Measurements from ENCODE around the gene CBL. TPM values are rescaled to one million over a fixed set of nuclear protein-coding genes. Genes with fewer than 3 reads are reported as not detected.
A peak's percentile ranks its signal among the peaks of the same experiment; 100 is the strongest.

Gene CBL
- total RNA-seq, 1 experiment from 2014 or later: 52.7 TPM

DNA sequence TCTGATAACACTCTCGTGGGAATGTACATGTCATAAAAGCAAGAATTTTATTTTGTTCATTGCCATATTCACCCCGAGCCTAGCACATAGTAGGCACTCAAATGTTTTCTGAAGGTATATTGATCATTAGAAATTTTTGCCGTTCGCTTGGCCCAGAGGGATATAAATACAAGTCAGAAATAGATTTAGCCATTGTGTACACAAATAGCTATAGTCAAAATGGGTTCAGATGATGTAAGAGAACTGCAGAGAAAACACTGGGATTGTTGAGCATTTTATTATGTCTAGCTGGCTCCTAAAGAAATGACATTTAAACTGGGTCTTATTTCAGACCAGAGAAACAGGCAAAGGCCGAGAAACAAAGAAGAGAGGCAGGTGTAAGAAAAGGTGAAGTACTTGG, 61.5 kb downstream of the CBL start:
- intact Hi-C loops (cut with micrococcal nuclease; ENCODE audit: unreplicated experiment): no loop called here

DNA sequence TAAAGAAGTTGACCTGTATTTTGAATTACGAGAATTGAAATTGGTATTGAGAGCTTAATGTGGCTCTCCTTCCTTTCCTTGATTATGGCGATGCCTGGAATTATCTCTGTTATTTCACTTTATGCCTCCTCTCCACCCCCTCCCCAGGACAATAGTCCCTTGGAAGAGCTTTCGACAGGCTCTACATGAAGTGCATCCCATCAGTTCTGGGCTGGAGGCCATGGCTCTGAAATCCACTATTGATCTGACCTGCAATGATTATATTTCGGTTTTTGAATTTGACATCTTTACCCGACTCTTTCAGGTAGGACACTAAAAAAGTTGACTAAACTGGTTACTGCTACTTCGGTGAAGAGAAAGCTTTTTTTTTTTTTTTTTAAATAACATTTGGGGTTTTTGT, 67.6 kb downstream of the CBL start:
- no TSS peak for BruUV-seq (replicated peaks)
- ChIA-PET POLR2A (no interaction called here), CTCF (interaction anchor here (0.7 to 2.2 kb wide), 2 partner anchors 9 to 68 kb away, joined by 3 to 9 read pairs; partner anchors contain the start of gene CBL)
- DNase-seq: no peak
- Histone ChIP-seq H3K4me3 (ENCODE audit: low read depth, low read length) (no peak overlapping the region), H3K27me3 (replicated peaks; ENCODE audit: control insufficient read depth, insufficient read depth, low read length) (no peaks in the 10 kb centered on the region), H3K9me3 (no peaks in the 10 kb centered on the region), H3K36me3 (ENCODE audit: control insufficient read depth, insufficient read depth, low read length) (no peaks in the 10 kb centered on the region; the same call in none of the 2 replicates), H3K4me1 (no peaks in the 10 kb centered on the region)
- Mint-ChIP-seq H3K27me3 (ENCODE audit: insufficient read depth, unreplicated experiment) (no peaks in the 10 kb centered on the region), H3K4me1 (ENCODE audit: low read depth, unreplicated experiment) (no peaks in the 10 kb centered on the region), H3K36me3 (ENCODE audit: insufficient read depth, unreplicated experiment) (peaks cover 58% of the 10 kb centered on the region), H3K4me3 (ENCODE audit: unreplicated experiment) (no peak overlapping the region), H3K9me3 (ENCODE audit: unreplicated experiment) (no peaks in the 10 kb centered on the region), H3K27ac (ENCODE audit: unreplicated experiment) (no peak overlapping the region)
- intact Hi-C loops (cut with micrococcal nuclease; ENCODE audit: unreplicated experiment): no loop called here
- TF ChIP-seq, protein P1, sequence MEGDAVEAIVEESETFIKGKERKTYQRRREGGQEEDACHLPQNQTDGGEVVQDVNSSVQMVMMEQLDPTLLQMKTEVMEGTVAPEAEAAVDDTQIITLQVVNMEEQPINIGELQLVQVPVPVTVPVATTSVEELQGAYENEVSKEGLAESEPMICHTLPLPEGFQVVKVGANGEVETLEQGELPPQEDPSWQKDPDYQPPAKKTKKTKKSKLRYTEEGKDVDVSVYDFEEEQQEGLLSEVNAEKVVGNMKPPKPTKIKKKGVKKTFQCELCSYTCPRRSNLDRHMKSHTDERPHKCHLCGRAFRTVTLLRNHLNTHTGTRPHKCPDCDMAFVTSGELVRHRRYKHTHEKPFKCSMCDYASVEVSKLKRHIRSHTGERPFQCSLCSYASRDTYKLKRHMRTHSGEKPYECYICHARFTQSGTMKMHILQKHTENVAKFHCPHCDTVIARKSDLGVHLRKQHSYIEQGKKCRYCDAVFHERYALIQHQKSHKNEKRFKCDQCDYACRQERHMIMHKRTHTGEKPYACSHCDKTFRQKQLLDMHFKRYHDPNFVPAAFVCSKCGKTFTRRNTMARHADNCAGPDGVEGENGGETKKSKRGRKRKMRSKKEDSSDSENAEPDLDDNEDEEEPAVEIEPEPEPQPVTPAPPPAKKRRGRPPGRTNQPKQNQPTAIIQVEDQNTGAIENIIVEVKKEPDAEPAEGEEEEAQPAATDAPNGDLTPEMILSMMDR (IDR thresholded peaks at IDR 0.05; ENCODE audit: insufficient read depth in 1 of 2, low read depth in 1 of 2, low read length in 1 of 2, severe bottlenecking in 1 of 2, unreplicated experiment in 1 of 2): no peak

More for the DNA sequence above, 61.5 kb downstream of the CBL start:
- Histone ChIP-seq H3K27me3 (replicated peaks; ENCODE audit: control insufficient read depth, insufficient read depth, low read length) (no peaks in the 10 kb centered on the region), H3K36me3 (ENCODE audit: control insufficient read depth, insufficient read depth, low read length) (no peaks in the 10 kb centered on the region; the same call in 1 of the 2 replicates), H3K4me1 (no peaks in the 10 kb centered on the region), H3K9me3 (no peaks in the 10 kb centered on the region), H3K4me3 (ENCODE audit: low read depth, low read length) (no peak overlapping the region)
- no TSS peak for BruUV-seq (replicated peaks)
- POLR2A ChIA-PET: no interaction called here
- peak overlapping the region; percentile 4 for H3K27ac Mint-ChIP-seq (ENCODE audit: unreplicated experiment)
- H3K36me3 Mint-ChIP-seq (ENCODE audit: insufficient read depth, unreplicated experiment): peaks cover 7% of the 10 kb centered on the region
- H3K9me3 Mint-ChIP-seq (ENCODE audit: unreplicated experiment): no peaks in the 10 kb centered on the region
- H3K27me3 Mint-ChIP-seq (ENCODE audit: insufficient read depth, unreplicated experiment): no peaks in the 10 kb centered on the region
- TF ChIP-seq, protein P1 (IDR thresholded peaks at IDR 0.05; ENCODE audit: insufficient read depth in 1 of 2, low read depth in 1 of 2, low read length in 1 of 2, severe bottlenecking in 1 of 2, unreplicated experiment in 1 of 2): no peak
- peaks cover 20% of the 10 kb centered on the region for H3K4me1 Mint-ChIP-seq (ENCODE audit: low read depth, unreplicated experiment)
- DNase-seq: no peak
- CTCF ChIA-PET: interaction anchor here (0.6 to 1.7 kb wide), 4 partner anchors 13 to 1189 kb away, joined by 3 to 4 read pairs (median 4); partner anchors contain the start of gene CBL
- no peak overlapping the region for H3K4me3 Mint-ChIP-seq (ENCODE audit: unreplicated experiment)

DNA sequence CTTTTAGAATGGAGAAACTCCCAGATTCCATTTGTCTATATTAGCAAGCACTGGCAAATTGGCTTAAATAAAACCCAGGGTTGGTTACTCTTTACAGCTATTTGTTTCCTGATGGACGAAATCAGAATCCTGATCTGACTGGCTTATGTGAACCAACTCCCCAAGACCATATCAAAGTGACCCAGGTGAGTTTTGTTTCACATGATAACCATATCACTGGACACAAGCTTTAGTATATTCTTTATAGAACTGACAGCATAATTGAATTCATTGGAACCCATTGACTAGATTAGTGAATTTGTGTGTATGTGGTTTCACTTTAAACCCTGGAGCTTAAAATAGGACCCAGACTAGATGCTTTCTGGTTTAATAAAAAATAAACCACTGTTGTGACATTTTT, 71.5 kb downstream of the CBL start:
- H3K9me3 ChIP-seq: no peaks in the 10 kb centered on the region
- ChIA-PET POLR2A (interaction anchor here (0.7 kb wide), 1 partner anchor 156 kb away, joined by 3 read pairs; the partner anchor contains the start of gene HINFP), CTCF (no interaction called here)
- Mint-ChIP-seq H3K4me3 (ENCODE audit: unreplicated experiment) (no peak overlapping the region), H3K36me3 (ENCODE audit: insufficient read depth, unreplicated experiment) (peaks cover 70% of the 10 kb centered on the region), H3K4me1 (ENCODE audit: low read depth, unreplicated experiment) (no peaks in the 10 kb centered on the region), H3K27me3 (ENCODE audit: insufficient read depth, unreplicated experiment) (no peaks in the 10 kb centered on the region), H3K27ac (ENCODE audit: unreplicated experiment) (no peak overlapping the region), H3K9me3 (ENCODE audit: unreplicated experiment) (no peaks in the 10 kb centered on the region)
- H3K4me3 ChIP-seq (ENCODE audit: low read depth, low read length): no peak overlapping the region
- no peaks in the 10 kb centered on the region for H3K27me3 ChIP-seq (replicated peaks; ENCODE audit: control insufficient read depth, insufficient read depth, low read length)
- TF ChIP-seq, protein P1 (IDR thresholded peaks at IDR 0.05; ENCODE audit: insufficient read depth in 1 of 2, low read depth in 1 of 2, low read length in 1 of 2, severe bottlenecking in 1 of 2, unreplicated experiment in 1 of 2): no peak
- no peaks in the 10 kb centered on the region for H3K4me1 ChIP-seq
- peaks cover 3% of the 10 kb centered on the region for H3K36me3 ChIP-seq (ENCODE audit: control insufficient read depth, insufficient read depth, low read length)
- BruUV-seq (replicated peaks): no TSS peak
- DNase-seq: no peak
- intact Hi-C loops (cut with micrococcal nuclease; ENCODE audit: unreplicated experiment): no loop called here
